IMR-90 (cell line): Measurements from ENCODE around the gene PRKCE. TPM values are rescaled to one million over a fixed set of nuclear protein-coding genes. Genes with fewer than 3 reads are reported as not detected.

Experiments
- ATAC-seq: fragments of 200-7000 bp; cut with Tn5 transposase; 2 replicates; pipeline ENCODE4 v1.9.1; 2020; ENCODE audit warnings: low read depth, mild to moderate bottlenecking, moderate library complexity
- BruUV-seq: library from RNA; stranded (reverse); fragments of 400-500 nt; replicated peaks from 2 replicates; lab custom pipeline; 2021; lab: Mats Ljungman, UMichigan
- CTCF ChIA-PET: fragments of 300-600 bp; formaldehyde crosslinking; extraction: SDS; loops from one replicate; lab custom pipeline; 2021; ENCODE audit warnings: antibody characterized with exemption; lab: Yijun Ruan, JAX
- POLR2A ChIA-PET: fragments of 300-600 bp; sonication (Branson Sonifier 250); formaldehyde crosslinking; loops from one replicate; lab custom pipeline; 2022; ENCODE audit warnings: antibody characterized with exemption; ENCODE audit not compliant: unreplicated experiment; lab: Charles Lee
- DNase-seq: peaks from one replicate; pipeline ENCODE4 v3.0.0; 2013
- H2AFZ ChIP-seq: replicated peaks from 2 replicates; pipeline ENCODE3; 2013; ENCODE audit warnings: low read length, mild to moderate bottlenecking; ENCODE audit not compliant: poor library complexity
- H2AK5ac ChIP-seq: 2 replicates; pipeline ENCODE4 v1.6.1; 2013; ENCODE audit warnings: low read depth, low read length, inconsistent platforms
- H2AK9ac ChIP-seq: replicated peaks from 2 replicates; pipeline ENCODE3; 2013; ENCODE audit warnings: mild to moderate bottlenecking, low read depth, low read length, moderate library complexity; ENCODE audit not compliant: poor library complexity
- H2BK120ac ChIP-seq: 2 replicates; pipeline ENCODE4 v1.6.1; 2013; ENCODE audit warnings: low read depth, low read length, inconsistent platforms
- H2BK15ac ChIP-seq: 3 replicates; pipeline ENCODE4 v1.6.1; 2013; ENCODE audit warnings: low read depth, low read length, inconsistent platforms
- H2BK20ac ChIP-seq: 2 replicates; pipeline ENCODE4 v1.6.1; 2013; ENCODE audit warnings: low read depth, mild to moderate bottlenecking, inconsistent platforms, low read length, moderate library complexity
- H2BK5ac ChIP-seq: 2 replicates; pipeline ENCODE4 v1.6.1; 2013; ENCODE audit warnings: mild to moderate bottlenecking, low read depth, low read length, inconsistent platforms; ENCODE audit not compliant: poor library complexity, severe bottlenecking
- H3K14ac ChIP-seq: replicated peaks from 2 replicates; pipeline ENCODE4 v1.6.1; 2013; ENCODE audit warnings: low read depth, low read length, inconsistent platforms
- H3K18ac ChIP-seq: 2 replicates; pipeline ENCODE4 v1.6.1; 2013; ENCODE audit warnings: low read depth, low read length, control low read depth
- H3K23ac ChIP-seq: 2 replicates; pipeline ENCODE4 v1.6.1; 2013; ENCODE audit warnings: low read depth, low read length, inconsistent platforms
- H3K27ac ChIP-seq: 2 replicates; pipeline ENCODE4 v1.5.1; 2013; ENCODE audit warnings: mild to moderate bottlenecking, control low read depth, low read length; ENCODE audit not compliant: insufficient read depth
- H3K27me3 ChIP-seq: 2 replicates; pipeline ENCODE4 v1.6.1; 2013; ENCODE audit warnings: low read length; ENCODE audit not compliant: control insufficient read depth, insufficient read depth
- H3K36me3 ChIP-seq: 2 replicates; pipeline ENCODE4 v1.6.1; 2013; ENCODE audit warnings: low read length, mixed read lengths; ENCODE audit not compliant: control insufficient read depth, insufficient read depth
- H3K4ac ChIP-seq: 2 replicates; pipeline ENCODE4 v1.6.1; 2013; ENCODE audit warnings: low read depth, low read length, inconsistent platforms
- H3K4me1 ChIP-seq: 2 replicates; pipeline ENCODE4 v1.6.1; 2013; ENCODE audit warnings: low read length, mixed read lengths; ENCODE audit not compliant: control insufficient read depth, insufficient read depth
- H3K4me2 ChIP-seq: 2 replicates; pipeline ENCODE4 v1.6.1; 2013; ENCODE audit warnings: low read depth, mild to moderate bottlenecking, control low read depth, low read length, moderate library complexity
- H3K4me3 ChIP-seq: 2 replicates; pipeline ENCODE4 v1.5.1; 2013; ENCODE audit warnings: low read depth, mild to moderate bottlenecking, control low read depth, low read length, moderate library complexity; ENCODE audit not compliant: insufficient read depth
- H3K56ac ChIP-seq: 2 replicates; pipeline ENCODE4 v1.6.1; 2013; ENCODE audit warnings: low read length, inconsistent platforms; ENCODE audit not compliant: insufficient read depth; ENCODE audit errors: extremely low read depth
- H3K79me1 ChIP-seq, 2 experiments: 2 replicates each; pipeline ENCODE4 v1.6.1; 2013; ENCODE audit warnings: low read length in 2 of 2, inconsistent platforms in 1 of 2, low read depth in 1 of 2
- H3K9ac ChIP-seq: 2 replicates; pipeline ENCODE4 v1.6.1; 2013; ENCODE audit warnings: low read depth, low read length, control low read depth
- H3K9me1 ChIP-seq: 2 replicates; pipeline ENCODE4 v1.6.1; 2013; ENCODE audit warnings: low read length, inconsistent platforms; ENCODE audit not compliant: insufficient read depth
- H3K9me3 ChIP-seq: 2 replicates; pipeline ENCODE4 v1.6.1; 2013; ENCODE audit warnings: low read length; ENCODE audit not compliant: control insufficient read depth, insufficient read depth
- H4K20me1 ChIP-seq: 2 replicates; pipeline ENCODE4 v1.6.1; 2013; ENCODE audit warnings: low read length, inconsistent platforms; ENCODE audit not compliant: insufficient read depth
- H4K5ac ChIP-seq: 2 replicates; pipeline ENCODE4 v1.6.1; 2013; ENCODE audit warnings: mild to moderate bottlenecking, low read depth, low read length, control low read depth
- H4K8ac ChIP-seq, 2 experiments: 2 replicates each; pipeline ENCODE4 v1.6.1; 2013; ENCODE audit warnings: low read depth in 2 of 2, low read length in 2 of 2, control low read depth in 1 of 2, inconsistent platforms in 1 of 2
- H4K91ac ChIP-seq: 2 replicates; pipeline ENCODE4 v1.6.1; 2013; ENCODE audit warnings: low read depth, low read length, inconsistent platforms; ENCODE audit not compliant: insufficient read depth
- BHLHE40 ChIP-seq: fragments of 150-350 bp; IDR thresholded peaks from 2 replicates; pipeline ENCODE4 v1.6.1; 2016; ENCODE audit warnings: mild to moderate bottlenecking, low read depth, low read length
- CHD1 ChIP-seq: IDR thresholded peaks from 2 replicates; pipeline ENCODE4 v1.6.1; 2012; ENCODE audit warnings: low read depth, low read length, improper control_type of control experiment
- CTCF ChIP-seq: conservative IDR thresholded peaks from 2 replicates; pipeline ENCODE4 v1.5.1; 2012; ENCODE audit warnings: mild to moderate bottlenecking, low read depth, low read length, improper control_type of control experiment
- MAZ ChIP-seq: IDR thresholded peaks from 2 replicates; pipeline ENCODE4 v1.6.1; 2012; ENCODE audit warnings: low read depth, mild to moderate bottlenecking, low read length, improper control_type of control experiment, moderate library complexity, borderline replicate concordance
- NFE2L2 ChIP-seq: fragments of 150-350 bp; IDR thresholded peaks from 2 replicates; pipeline ENCODE4 v1.6.1; 2016; ENCODE audit warnings: low read depth, mild to moderate bottlenecking, low read length
- POLR2A ChIP-seq: IDR thresholded peaks from 2 replicates; pipeline ENCODE4 v1.6.1; 2012; ENCODE audit warnings: mild to moderate bottlenecking, low read depth, low read length
- WGBS, 2 experiments: methylation state at CpG; one replicate each; pipeline versions ENCODE4 v1.1.5 to v1.1.7; 2013; ENCODE audit warnings: missing lambda C conversion rate in 2 of 2; ENCODE audit not compliant: insufficient read length in 1 of 2; ENCODE audit errors: extremely low coverage in 2 of 2; 5-methylcytosine and 5-hydroxymethylcytosine counted together
- dilution Hi-C: fragments of 300-500 bp; cut with HindIII; formaldehyde crosslinking; loops from one replicate; pipeline ENCODE4 v1.14.3; 2018; ENCODE audit warnings: low sequenced_read_pairs; ENCODE audit not compliant: unreplicated experiment
- in situ Hi-C: fragments of 300-500 bp; cut with MboI; formaldehyde crosslinking; loops from 3 replicates; pipeline ENCODE4 v1.14.3; 2019; ENCODE audit warnings: low sequenced_read_pairs, inconsistent platforms, mixed read lengths
- intact Hi-C: fragments of 100-400 bp; cut with micrococcal nuclease; formaldehyde crosslinking; loops from 2 replicates; pipeline ENCODE4 v1.10.0; 2022
- polyA plus RNA-seq, 3 experiments: library from polyadenylated mRNA; depleted of rRNA; stranded (reverse); fragments of >200 nt; gene quantifications; 2 replicates each; pipeline ENCODE4 v1.2.3, GENCODE V29; 2012; ENCODE audit warnings: low replicate concordance in 1 of 3
- total RNA-seq: library from RNA; depleted of rRNA; stranded (reverse); fragments of >200 nt; gene quantifications from 2 replicates; pipeline ENCODE4 v1.2.3, GENCODE V29; 2012

PRKCE gene
- total and polyA plus RNA-seq, 2 of the 4 experiments (the other 2 are of a cell fraction) = 8.1 to 32.4 TPM

- Histone ChIP-seq H3K36me3 (no peaks in the 10 kb centered on the region), H2AFZ (no peak overlapping the region), H3K4me3 (no peak overlapping the region), H2BK15ac (no peak overlapping the region), H4K5ac (no peak overlapping the region), H3K79me1 (no peaks in the 10 kb centered on the region), H2BK120ac (no peak overlapping the region), H3K4ac (no peak overlapping the region), H2AK9ac (no peak overlapping the region), H3K4me1 (no peaks in the 10 kb centered on the region), H2AK5ac (no peak overlapping the region), H3K23ac (no peak overlapping the region), H3K56ac (no peak overlapping the region), H3K27me3 (no peaks in the 10 kb centered on the region), H3K14ac (no peak overlapping the region), H3K9ac (no peak overlapping the region), H4K20me1 (no peaks in the 10 kb centered on the region), H3K9me3 (peaks cover 3% of the 10 kb centered on the region; the same call in 1 of the 2 replicates), H3K27ac (no peak overlapping the region), H3K9me1 (no peaks in the 10 kb centered on the region), H3K18ac (no peak overlapping the region), H4K8ac (no peak overlapping the region), H2BK5ac (no peak overlapping the region), H4K91ac (no peak overlapping the region), H2BK20ac (no peak overlapping the region), H3K4me2 (no peak overlapping the region)
- ChIA-PET CTCF (no interaction called here), POLR2A (no interaction called here)
- intact Hi-C loops = no loop called here
- dilution Hi-C loops = no loop called here
- TF ChIP-seq CHD1 (no peak), POLR2A (no peak), MAZ (no peak), CTCF (no peak), BHLHE40 (no peak), NFE2L2 (no peak)
- no TSS peak for BruUV-seq
- in situ Hi-C loops = no loop called here
- DNase-seq (no peak), ATAC-seq (no peak)
- WGBS, 2 experiments = no CpG with 5 or more reads among the region's 4 CpGs
Observed at GRCh38 chr2:46207591-46207990, 556.1 kb downstream of the PRKCE start.
